ENCODE measurements around the gene AQP11. TPM values are rescaled to one million over a fixed set of nuclear protein-coding genes. Genes with fewer than 3 reads are reported as not detected.
"Not testable (repeated sequence)": the region's sequence is repeated elsewhere in the genome, so short reads cannot be mapped to it uniquely, and the experiment has no call there.

AQP11 gene
- total RNA-seq, 1 donor from 2014 or later, result 0.78 TPM

DNA sequence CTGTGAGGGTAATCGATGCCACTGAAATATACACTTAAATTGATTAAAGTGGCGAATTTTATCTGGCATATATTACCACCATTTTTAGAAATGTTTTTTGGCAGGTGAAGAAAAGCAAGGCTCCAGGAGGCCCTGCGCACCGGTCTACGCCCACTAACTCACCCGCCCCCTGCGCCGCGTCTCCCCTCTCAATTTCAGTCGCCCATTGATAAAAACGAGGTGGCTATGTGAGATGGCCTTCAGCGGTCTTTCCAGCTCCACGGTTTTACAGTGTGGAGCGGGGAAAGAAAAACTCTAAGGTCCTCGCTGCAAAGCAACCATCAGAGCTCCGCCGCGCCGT is 602 bp upstream of the AQP11 start:
- no peak for DNase-seq (ENCODE audit: missing footprints)
- peak; percentile 8 for ATAC-seq
- intact Hi-C loops (cut with DNase I), result no loop called here

DNA sequence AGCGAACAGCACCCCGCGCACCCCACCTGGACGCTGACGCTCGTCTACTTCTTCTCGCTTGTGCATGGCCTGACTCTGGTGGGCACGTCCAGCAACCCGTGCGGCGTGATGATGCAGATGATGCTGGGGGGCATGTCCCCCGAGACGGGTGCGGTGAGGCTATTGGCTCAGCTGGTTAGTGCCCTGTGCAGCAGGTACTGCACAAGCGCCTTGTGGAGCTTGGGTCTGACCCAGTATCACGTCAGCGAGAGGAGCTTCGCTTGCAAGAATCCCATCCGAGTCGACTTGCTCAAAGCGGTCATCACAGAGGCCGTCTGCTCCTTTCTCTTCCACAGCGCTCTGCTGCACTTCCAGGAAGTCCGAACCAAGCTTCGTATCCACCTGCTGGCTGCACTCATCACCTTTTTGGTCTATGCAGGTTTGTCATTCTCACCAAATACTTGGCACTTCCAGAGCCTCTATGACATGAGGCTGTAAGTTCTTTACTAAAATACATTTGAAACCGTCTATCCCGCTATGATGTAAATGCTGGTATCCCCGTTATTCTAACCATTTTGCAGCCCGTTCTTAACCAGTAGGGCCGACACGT is 535 bp downstream of the AQP11 start:
- intact Hi-C loops (cut with DNase I), result no loop called here
- DNase-seq (ENCODE audit: missing footprints) (no peak), ATAC-seq (peak; percentile 20)

DNA sequence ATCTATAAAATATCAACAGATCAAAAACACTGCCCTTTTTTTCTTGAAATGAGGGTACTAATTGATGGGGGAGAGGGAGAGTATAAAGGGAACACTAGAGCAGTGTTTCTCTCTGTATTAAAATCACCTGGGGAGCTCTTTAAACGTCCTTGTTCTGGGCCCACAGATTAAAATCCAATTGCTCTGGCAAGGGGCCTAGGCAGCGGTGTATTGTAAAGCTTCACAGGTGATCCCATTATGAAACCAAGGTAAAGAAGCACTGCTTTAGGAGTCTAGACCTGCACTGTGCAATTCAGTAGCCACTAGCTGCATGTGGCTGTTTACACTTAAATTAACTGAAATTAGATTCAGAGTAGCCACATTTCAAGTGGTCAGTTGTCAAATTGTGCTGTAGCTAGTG is 3.0 kb downstream of the AQP11 start:
- intact Hi-C loops (cut with DNase I), result no loop called here
- ATAC-seq (no peak), DNase-seq (ENCODE audit: missing footprints) (no peak)

- DNase-seq (ENCODE audit: missing footprints), result no peak
- intact Hi-C loops (cut with DNase I), result no loop called here
- no peak for ATAC-seq
These were observed 4.1 kb downstream of the AQP11 start for GRCh38 chr11:77593883-77594282.

GRCh38 chr11:77596626-77597025 is 6.9 kb downstream of the AQP11 start:
- DNase-seq (ENCODE audit: missing footprints) (no peak), ATAC-seq (no peak)
- intact Hi-C loops (cut with DNase I), result no loop called here

DNA sequence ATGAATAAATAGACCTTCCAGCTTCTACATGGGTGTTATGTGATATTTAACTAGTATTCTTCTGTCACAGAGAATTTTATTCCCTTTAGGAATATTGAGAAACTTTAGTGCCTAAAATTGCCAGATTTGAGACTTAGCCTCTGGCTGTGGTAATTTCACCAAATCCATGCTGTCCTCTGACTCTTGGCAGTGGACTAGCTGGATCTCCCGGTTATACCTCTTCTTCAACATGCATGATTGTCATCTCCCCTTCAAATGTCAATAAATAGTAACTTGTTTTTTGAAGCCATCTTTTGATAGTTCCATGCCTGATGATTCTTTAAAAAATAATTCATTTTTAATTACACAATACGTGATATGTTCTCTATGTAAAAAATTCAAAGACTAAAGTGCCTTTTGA is 8.4 kb downstream of the AQP11 start:
- no peak for ATAC-seq
- no peak for DNase-seq (ENCODE audit: missing footprints)
- intact Hi-C loops (cut with DNase I), result no loop called here

GRCh38 chr11:77602381-77603088 is 12.8 kb downstream of the AQP11 start:
- DNase-seq (ENCODE audit: missing footprints) (no peak), ATAC-seq (peak; percentile 46)
- intact Hi-C loops (cut with DNase I), result no loop called here

- ATAC-seq (no peak), DNase-seq (ENCODE audit: missing footprints) (no peak)
- intact Hi-C loops (cut with DNase I), result no loop called here
These were observed 14.5 kb downstream of the AQP11 start for GRCh38 chr11:77604281-77604680.

DNA sequence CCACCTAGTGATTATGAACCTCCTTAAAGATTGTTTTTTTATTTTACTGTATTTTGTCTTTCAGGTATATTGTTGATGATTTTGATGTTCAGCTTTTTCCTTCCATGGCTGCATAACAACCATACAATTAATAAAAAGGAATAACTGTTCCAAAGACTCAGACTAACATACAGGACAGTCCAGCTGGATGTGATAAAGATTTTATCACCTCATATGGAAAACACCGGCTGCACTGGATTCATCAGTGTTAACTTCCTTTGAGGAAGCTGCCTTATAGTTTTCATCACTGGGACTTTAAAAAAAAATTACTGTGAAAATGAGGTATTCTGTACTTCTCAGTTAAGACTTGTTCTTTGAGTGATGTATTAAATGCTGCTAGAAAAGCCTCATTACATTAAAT is 19.5 kb downstream of the AQP11 start:
- DNase-seq (ENCODE audit: missing footprints), result no peak
- no peak for ATAC-seq
- intact Hi-C loops (cut with DNase I), result no loop called here

- intact Hi-C loops (cut with DNase I), result no loop called here
- ATAC-seq (no peak), DNase-seq (ENCODE audit: missing footprints) (no peak)
These were observed 22.2 kb downstream of the AQP11 start for GRCh38 chr11:77611921-77612320.

GRCh38 chr11:77617892-77618291 is 28.1 kb downstream of the AQP11 start:
- no peak for ATAC-seq
- no peak for DNase-seq (ENCODE audit: missing footprints)
- intact Hi-C loops (cut with DNase I), result no loop called here

DNA sequence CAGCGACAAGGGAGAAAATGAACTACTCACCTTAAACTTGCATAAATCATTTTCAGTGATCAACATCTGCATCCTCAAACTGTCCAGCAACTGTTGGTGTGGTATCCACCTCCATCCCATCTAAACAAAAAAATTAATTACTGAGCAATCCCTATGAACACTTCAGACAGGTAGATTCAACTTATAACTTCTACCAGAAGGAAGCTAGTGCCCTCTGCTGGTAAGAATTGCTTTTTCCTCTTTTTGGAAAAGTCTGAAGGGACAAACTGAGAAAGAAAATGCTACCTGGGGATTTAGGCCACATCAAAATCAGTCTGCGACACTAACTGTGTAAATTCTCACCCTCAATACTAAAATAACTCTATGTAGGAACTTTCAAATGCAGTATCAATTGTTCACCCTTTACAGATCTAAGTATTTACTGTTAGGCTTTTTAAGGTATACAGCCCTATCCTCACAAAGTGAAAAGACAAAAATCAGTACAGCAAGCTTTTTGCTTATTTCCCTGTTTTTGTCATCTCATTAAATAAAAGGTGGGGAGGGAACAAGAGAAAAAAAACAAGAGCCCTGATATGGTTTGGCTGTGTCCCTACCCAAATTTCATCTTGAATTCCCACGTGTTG is 29.9 kb downstream of the AQP11 start:
- no peak for DNase-seq (ENCODE audit: missing footprints)
- no peak for ATAC-seq
- intact Hi-C loops (cut with DNase I), result no loop called here

DNA sequence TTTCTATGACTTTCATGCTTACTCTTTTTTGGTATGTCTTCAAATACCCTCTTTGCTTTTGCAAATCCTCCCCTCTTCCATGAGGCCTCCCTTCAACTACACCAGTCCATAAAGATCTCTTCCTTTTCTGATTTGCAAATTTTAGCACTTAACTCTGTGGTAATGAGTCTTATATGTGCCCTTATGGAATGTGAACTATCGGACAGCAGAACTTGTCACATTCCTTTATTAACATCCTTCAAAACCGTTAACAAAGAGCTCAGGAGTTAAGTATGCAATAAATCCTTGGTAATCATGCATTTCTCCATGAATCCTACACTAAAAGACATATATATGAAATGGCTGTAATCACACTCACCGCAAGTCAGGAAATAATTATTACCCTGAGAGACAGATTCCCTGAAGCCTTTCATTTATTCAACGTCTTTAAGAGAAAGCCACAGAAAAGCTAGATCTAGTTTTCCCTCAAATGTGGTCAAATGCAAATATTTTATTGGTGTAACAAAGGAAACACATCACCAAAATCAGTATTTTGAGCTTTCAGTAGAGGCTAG is 40.5 kb downstream of the AQP11 start:
- DNase-seq (ENCODE audit: missing footprints) (no peak), ATAC-seq (no peak)
- intact Hi-C loops (cut with DNase I), result no loop called here

- DNase-seq (ENCODE audit: missing footprints); ATAC-seq; intact Hi-C loops (cut with DNase I): not testable (repeated sequence)
These were observed 44.2 kb downstream of the AQP11 start for GRCh38 chr11:77633926-77634325.

DNA sequence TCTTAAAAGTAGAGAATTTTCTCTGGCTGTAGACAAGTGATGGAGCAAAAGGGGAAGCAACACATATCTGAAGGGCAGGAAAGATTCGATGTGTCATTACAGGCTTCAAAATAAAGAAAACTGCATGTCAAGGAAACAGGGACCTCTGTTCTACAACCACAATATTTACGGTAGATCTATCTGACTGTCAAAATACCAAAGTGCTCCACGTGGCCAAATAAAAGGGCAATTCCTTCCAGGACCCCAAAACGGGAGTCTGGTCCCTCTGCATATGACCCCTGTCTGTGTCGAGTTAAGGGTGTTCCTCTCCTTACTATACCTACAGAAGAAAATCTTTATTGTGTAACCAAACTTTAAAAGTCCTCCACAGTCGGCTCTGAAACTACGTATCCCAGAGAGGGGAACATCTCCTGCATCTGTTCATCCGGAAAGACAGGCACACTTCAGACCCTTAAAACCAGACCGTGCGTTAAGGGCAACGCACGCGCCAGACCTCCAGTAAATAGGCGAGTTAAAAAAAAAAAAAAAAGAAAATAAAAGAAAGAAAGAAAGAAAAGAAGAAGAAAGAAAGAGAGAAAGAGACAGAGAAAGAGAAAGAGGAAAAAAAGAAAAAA is 47.1 kb downstream of the AQP11 start:
- DNase-seq (ENCODE audit: missing footprints) (no peak), ATAC-seq (no peak)
- intact Hi-C loops (cut with DNase I), result loop anchor here (1.0 kb wide), 1 partner anchor 184 kb away; the partner anchor contains the start of gene AAMDC

- ATAC-seq (peak; percentile 98), DNase-seq (ENCODE audit: missing footprints) (peak; percentile 90)
- intact Hi-C loops (cut with DNase I), result loop anchor here (1.0 kb wide), 1 partner anchor 184 kb away; the partner anchor contains the start of gene AAMDC
These were observed 47.8 kb downstream of the AQP11 start, which contains the start of gene CLNS1A for GRCh38 chr11:77637345-77638165. TSS of gene CLNS1A (minus strand) at chr11:77637794. CDS start at chr11:77637714, 80 bp downstream.

DNA sequence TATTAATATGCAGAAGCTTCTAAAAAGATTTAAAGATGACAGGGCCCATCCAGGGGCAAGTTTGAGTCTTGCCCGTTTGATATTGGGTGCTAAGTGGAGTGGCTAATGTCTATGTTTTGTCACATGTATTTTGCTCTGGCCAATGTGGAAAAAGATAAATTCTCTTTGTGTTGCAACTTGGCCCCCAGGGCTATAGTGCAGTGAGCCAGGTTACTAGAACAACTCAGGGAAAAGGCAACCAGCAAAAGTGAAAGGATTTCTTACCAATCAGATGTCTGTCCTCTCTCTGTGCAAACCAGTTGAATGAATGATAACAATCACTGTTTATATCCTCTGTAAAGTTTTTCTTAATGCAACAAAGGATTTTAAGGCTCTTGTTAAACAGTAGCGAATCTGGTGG is 52.5 kb downstream of the AQP11 start:
- ATAC-seq (no peak), DNase-seq (ENCODE audit: missing footprints) (no peak)
- intact Hi-C loops (cut with DNase I), result no loop called here

DNA sequence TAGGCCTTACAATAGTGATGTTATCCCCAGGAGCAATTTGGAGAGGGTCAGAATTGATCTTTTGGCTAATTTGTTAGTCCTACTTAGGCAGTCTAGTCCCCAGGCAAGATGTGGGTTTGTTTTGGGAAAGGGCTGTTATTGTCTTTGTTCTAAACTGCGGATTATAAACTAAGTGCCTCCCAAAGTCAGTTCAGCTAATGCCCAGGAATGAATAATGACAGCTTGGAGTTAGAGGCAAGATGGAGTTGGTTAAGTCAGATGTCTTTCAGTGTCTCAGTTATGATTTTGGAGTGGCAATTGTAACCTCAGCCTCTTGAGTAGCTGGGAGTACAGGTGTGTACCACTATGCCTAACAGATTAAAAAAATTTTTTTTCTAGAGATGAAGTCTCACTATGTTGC is 55.1 kb downstream of the AQP11 start:
- intact Hi-C loops (cut with DNase I), result no loop called here
- ATAC-seq (no peak), DNase-seq (ENCODE audit: missing footprints) (no peak)
